Karpas-422 (cell line): ENCODE data around the gene EMC10. TPM values are rescaled to one million over a fixed set of nuclear protein-coding genes. Genes with fewer than 3 reads are reported as not detected.

Source experiments
- DNase-seq: peaks from one replicate; pipeline ENCODE4 v3.0.0-alpha.2; 2015
- H2AFZ ChIP-seq: fragments of 200-600 bp; sonication (generic); 2 replicates; pipeline ENCODE4 v1.6.1; 2014; ENCODE audit warnings: antibody characterized with exemption, low read length, mixed read lengths
- H3K27ac ChIP-seq: fragments of 200-600 bp; sonication (generic); 2 replicates; pipeline ENCODE4 v1.5.1; 2014; ENCODE audit warnings: mild to moderate bottlenecking, low read length, moderate library complexity
- H3K27me3 ChIP-seq: fragments of 200-600 bp; sonication (generic); 2 replicates; pipeline ENCODE4 v1.6.1; 2014; ENCODE audit warnings: low read length, mixed read lengths
- H3K36me3 ChIP-seq: fragments of 200-600 bp; sonication (generic); 2 replicates; pipeline ENCODE4 v1.6.1; 2014; ENCODE audit warnings: low read length, mixed read lengths; ENCODE audit not compliant: insufficient read depth
- H3K4me1 ChIP-seq: fragments of 200-600 bp; sonication (generic); 2 replicates; pipeline ENCODE4 v1.6.1; 2014; ENCODE audit warnings: mild to moderate bottlenecking, low read length, mixed read lengths
- H3K4me2 ChIP-seq: fragments of 200-600 bp; sonication (generic); 2 replicates; pipeline ENCODE4 v1.6.1; 2014; ENCODE audit warnings: low read length, low read depth, mild to moderate bottlenecking; ENCODE audit not compliant: poor library complexity, severe bottlenecking
- H3K4me3 ChIP-seq: fragments of 200-600 bp; sonication (generic); 2 replicates; pipeline ENCODE4 v1.5.1; 2014; ENCODE audit warnings: mild to moderate bottlenecking, antibody characterized with exemption, low read length, mixed read lengths
- H3K79me2 ChIP-seq: fragments of 200-600 bp; sonication (generic); 2 replicates; pipeline ENCODE4 v1.6.1; 2014; ENCODE audit warnings: mild to moderate bottlenecking, low read length, mixed read lengths
- H3K9ac ChIP-seq: fragments of 200-600 bp; sonication (generic); 2 replicates; pipeline ENCODE4 v1.6.0; 2014; ENCODE audit warnings: low read length
- H3K9me2 ChIP-seq: fragments of 200-600 bp; sonication (generic), shearing (Covaris generic); replicated peaks from 2 replicates; pipeline ENCODE4 v1.6.0; 2014; ENCODE audit warnings: mild to moderate bottlenecking, low read length, moderate library complexity; ENCODE audit not compliant: insufficient read depth
- H3K9me3 ChIP-seq: fragments of 300-700, 200-600 bp; sonication (generic); 2 replicates; pipeline ENCODE4 v1.6.1; 2014; ENCODE audit warnings: low read length, mixed read lengths
- H4K20me1 ChIP-seq: fragments of 200-600 bp; sonication (generic); 2 replicates; pipeline ENCODE4 v1.6.1; 2014; ENCODE audit warnings: mild to moderate bottlenecking, antibody characterized with exemption, low read length, low read depth; ENCODE audit not compliant: insufficient read depth
- total RNA-seq: library from RNA; depleted of rRNA; stranded (reverse); fragments of >200 nt; shearing (Covaris generic); gene quantifications from 2 replicates; pipeline ENCODE4 v1.2.3, GENCODE V29; 2014; ENCODE audit warnings: low replicate concordance; rRNA removed

EMC10 gene
- 63.7 and 93.4 TPM in 2 replicates for total RNA-seq

DNA sequence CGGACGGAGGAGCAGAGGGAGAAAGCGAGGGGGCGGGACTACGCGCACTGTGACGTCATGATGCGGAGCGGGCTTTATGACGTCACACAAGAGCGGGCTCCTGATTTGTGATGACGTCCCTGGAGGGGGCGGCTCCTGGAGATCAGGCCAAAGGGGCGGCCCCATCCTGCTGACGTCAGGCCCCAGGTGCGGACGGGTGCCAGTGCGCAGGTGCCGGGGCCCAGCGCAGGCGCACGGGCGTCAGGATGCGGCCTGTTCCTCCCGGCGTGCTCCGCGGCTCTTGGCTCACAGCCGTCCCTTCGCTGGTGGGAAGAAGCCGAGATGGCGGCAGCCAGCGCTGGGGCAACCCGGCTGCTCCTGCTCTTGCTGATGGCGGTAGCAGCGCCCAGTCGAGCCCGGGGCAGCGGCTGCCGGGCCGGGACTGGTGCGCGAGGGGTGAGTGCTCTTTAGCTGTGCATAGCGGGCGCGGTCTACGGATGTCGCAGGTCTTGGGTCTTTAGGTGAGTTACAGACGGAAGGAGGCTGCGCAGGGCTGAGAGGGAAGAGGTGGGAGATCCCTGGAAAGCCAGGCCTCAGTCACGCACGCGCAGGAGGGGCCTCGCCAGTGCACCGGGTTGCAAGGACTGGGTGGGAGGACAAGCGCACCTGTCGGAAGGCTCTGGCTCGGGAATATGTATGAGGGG, at the start of gene EMC10, which contains the start of gene GARIN5A:
EMC10 (plus strand) TSS at position 284 of the 683 bp plus-strand sequence; CDS start at position 322, 38 bp downstream.
GARIN5A (minus strand) TSS at position 625 of the 683 bp plus-strand sequence; CDS start at position 165, 460 bp downstream.
- Histone ChIP-seq H3K27ac (peak within 1 kb of the TSS; percentile 84), H2AFZ (peak within 1 kb of the TSS; percentile 82; the same call in 1 of the 2 replicates)

DNA sequence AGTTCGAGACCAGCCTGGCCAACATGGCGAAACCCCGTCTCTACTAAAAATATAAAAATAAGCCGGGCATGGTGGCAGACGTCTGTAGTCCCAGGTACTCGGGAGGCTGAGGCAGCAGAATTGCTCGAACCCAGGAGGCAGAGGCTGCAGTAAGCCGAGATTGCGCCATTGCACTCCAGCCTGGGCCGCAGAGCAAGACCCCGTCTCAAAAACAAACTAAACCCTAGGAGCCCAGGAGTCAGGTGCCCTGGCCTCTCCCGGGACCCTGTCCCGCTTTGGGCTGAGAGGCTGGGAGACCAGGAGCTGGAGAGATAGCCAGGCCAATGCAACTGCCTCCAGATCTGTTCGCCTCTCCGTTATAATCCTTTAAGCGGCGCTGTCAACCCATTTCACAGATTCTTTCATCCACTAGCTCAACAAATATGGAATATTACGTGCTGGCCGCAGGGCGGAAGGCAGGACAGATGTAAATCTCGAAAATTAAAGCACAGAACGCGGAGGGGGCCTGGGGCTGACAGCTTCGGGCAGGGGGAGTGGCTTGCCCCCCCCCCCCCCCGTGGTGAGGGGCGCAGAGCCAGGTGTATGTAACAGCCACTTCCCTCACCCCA, 48.9 kb upstream of the EMC10 start:
- Histone ChIP-seq H3K36me3 (peaks cover 35% of the 10 kb centered on the region), H3K4me3 (no peak overlapping the region), H3K79me2 (no peaks in the 10 kb centered on the region), H3K27ac (no peak overlapping the region), H3K9me2 (no peaks in the 10 kb centered on the region), H3K9ac (no peak overlapping the region), H4K20me1 (peaks cover 12% of the 10 kb centered on the region; the same call in 1 of the 2 replicates), H3K27me3 (no peaks in the 10 kb centered on the region), H3K4me2 (no peak overlapping the region), H3K9me3 (no peaks in the 10 kb centered on the region), H3K4me1 (peaks cover 49% of the 10 kb centered on the region), H2AFZ (no peak overlapping the region)
- DNase-seq = peak; percentile 39

More for the DNA sequence above, at the start of gene EMC10, which contains the start of gene GARIN5A:
- Histone ChIP-seq H3K36me3 (peaks cover 38% of the 10 kb centered on the region), H3K9me2 (no peaks in the 10 kb centered on the region), H3K4me3 (peak within 1 kb of the TSS; percentile 98), H3K9ac (peak within 1 kb of the TSS; percentile 99), H3K9me3 (peaks cover 9% of the 10 kb centered on the region), H3K4me1 (peaks cover 8% of the 10 kb centered on the region), H3K79me2 (peaks cover 29% of the 10 kb centered on the region), H4K20me1 (no peaks in the 10 kb centered on the region), H3K27me3 (no peaks in the 10 kb centered on the region), H3K4me2 (peak within 1 kb of the TSS; percentile 94)
- DNase-seq = peak; percentile 100

DNA sequence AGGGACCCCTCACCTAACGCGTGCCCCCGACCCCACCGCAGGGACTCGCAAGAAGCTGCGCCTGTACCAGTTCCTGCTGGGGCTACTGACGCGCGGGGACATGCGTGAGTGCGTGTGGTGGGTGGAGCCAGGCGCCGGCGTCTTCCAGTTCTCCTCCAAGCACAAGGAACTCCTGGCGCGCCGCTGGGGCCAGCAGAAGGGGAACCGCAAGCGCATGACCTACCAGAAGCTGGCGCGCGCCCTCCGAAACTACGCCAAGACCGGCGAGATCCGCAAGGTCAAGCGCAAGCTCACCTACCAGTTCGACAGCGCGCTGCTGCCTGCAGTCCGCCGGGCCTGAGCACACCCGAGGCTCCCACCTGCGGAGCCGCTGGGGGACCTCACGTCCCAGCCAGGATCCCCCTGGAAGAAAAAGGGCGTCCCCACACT, 48.3 kb upstream of the EMC10 start:
- DNase-seq = no peak

DNA sequence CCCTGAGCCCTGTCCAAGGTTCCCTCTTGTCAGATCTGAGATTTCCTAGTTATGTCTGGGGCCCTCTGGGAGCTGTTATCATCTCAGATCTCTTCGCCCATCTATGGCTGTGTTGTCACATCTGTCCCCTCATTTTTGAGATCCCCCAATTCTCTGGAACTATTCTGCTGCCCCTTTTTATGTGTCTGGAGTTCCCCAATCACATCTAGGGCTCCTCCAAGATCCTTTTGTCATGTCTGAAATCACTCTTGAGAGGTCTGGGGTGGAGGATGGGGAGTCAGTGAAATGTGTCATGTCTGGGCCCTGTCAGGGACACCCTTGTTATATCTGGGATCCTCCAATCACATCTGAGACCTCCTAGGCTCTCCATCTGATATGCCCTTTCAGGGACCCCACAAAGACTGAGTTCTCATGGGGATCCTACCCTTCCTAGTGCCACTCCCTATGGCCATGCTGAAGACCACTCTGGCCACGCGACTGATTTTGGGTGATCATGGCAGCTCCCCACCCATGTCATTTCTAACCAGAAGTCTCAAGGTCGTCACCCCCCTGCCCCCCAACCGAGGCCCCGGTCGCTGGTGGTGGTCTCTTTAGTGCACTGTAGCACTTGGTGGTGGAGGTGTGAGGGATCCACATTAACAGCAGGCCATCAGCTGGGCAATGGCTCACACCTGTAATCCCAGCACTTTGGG, 47.4 kb upstream of the EMC10 start:
- peaks cover 54% of the 10 kb centered on the region for H3K4me1 ChIP-seq
- no peaks in the 10 kb centered on the region for H3K9me2 ChIP-seq
- peaks cover 21% of the 10 kb centered on the region for H3K36me3 ChIP-seq
- H3K4me2 ChIP-seq = no peak overlapping the region
- DNase-seq = peak; percentile 66
- H3K4me3 ChIP-seq = no peak overlapping the region
- peak overlapping the region; percentile 94 for H3K27ac ChIP-seq
- H3K27me3 ChIP-seq = no peaks in the 10 kb centered on the region
- H3K9me3 ChIP-seq = no peaks in the 10 kb centered on the region
- H4K20me1 ChIP-seq = peaks cover 4% of the 10 kb centered on the region; the same call in 1 of the 2 replicates
- H3K9ac ChIP-seq = no peak overlapping the region
- H3K79me2 ChIP-seq = no peaks in the 10 kb centered on the region
- H2AFZ ChIP-seq = no peak overlapping the region

More for the DNA sequence above, 48.3 kb upstream of the EMC10 start:
- Histone ChIP-seq H3K9me3 (no peaks in the 10 kb centered on the region), H3K36me3 (peaks cover 30% of the 10 kb centered on the region), H3K9me2 (no peaks in the 10 kb centered on the region), H2AFZ (no peak overlapping the region), H3K27ac (no peak overlapping the region), H4K20me1 (peaks cover 12% of the 10 kb centered on the region; the same call in 1 of the 2 replicates), H3K4me3 (no peak overlapping the region), H3K4me1 (peaks cover 49% of the 10 kb centered on the region), H3K27me3 (no peaks in the 10 kb centered on the region), H3K79me2 (no peaks in the 10 kb centered on the region), H3K4me2 (no peak overlapping the region), H3K9ac (no peak overlapping the region)

DNA sequence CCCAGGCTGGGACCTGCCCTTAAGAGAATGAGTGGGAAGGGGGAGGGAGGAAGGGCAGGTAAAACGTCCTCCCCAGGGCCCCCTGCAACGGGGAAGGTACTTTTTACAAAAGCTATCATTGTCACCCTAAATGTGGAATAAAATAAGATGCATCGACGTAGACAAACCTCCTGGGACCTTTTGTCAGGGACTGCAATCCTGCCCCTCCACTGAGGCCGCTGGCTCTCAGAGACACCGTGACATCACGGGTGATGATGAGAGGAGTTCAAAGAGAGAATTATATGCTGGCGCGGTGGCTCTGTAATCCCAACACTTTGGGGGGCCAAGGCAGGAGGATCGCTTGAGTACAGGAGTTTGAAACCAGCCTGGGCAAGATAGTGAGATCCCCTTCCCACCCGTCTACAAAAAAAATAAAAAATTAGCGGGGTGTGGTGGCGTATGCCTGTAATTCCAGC, 45.4 kb upstream of the EMC10 start:
- Histone ChIP-seq H3K9me3 (no peaks in the 10 kb centered on the region), H3K36me3 (peaks cover 17% of the 10 kb centered on the region; the same call in 1 of the 2 replicates), H3K27ac (peak overlapping the region; percentile 94), H2AFZ (no peak overlapping the region), H3K79me2 (no peaks in the 10 kb centered on the region), H3K4me1 (peaks cover 74% of the 10 kb centered on the region), H3K4me2 (peak overlapping the region; percentile 97), H3K4me3 (peak overlapping the region; percentile 70), H3K9me2 (no peaks in the 10 kb centered on the region), H3K9ac (peak overlapping the region; percentile 85), H3K27me3 (no peaks in the 10 kb centered on the region), H4K20me1 (no peaks in the 10 kb centered on the region; the same call in 1 of the 2 replicates)
- DNase-seq = peak; percentile 91

DNA sequence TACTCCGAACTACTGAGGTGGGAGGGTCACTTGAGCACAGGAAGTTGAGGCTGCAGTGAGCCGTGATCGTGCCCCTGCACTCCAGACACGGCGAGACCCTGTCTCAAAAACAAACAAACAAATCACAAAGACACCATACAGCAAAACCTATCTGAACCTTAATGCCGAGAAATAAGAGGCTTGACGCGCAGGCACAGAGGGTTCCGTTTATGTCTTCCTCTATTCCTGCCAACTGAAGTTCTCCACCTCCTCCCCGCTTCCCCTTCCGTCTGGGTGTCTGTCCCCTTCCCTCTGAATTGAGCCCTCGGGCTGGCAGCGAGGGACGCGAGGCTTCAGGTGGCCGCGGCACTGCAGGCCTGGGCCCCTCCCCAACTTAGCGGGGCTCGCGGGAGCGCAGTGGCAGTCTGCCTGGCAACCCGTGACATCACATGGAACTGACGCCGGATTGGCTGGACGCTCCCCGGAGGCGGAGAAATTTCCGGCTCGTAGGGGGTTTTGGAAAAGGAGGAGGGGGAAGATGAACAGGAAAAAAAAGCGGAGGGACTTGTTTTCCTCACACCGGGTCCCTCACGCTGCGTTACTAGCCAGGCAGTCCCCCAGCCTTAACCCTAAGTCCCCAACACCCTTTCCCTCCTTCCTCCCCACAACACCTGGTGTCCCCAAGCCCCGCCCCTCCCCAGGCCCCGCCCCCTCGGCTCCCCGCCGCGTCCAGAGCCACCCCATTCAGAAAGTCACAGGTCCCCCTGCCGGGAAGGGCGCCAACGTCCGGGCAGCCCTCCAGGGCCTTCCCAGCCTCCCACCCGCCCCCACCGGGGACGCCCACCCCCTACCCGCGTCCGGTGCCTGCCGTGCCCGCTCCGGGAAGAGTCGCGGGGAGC, 44.7 kb upstream of the EMC10 start:
- Histone ChIP-seq H3K79me2 (no peaks in the 10 kb centered on the region), H3K4me1 (peaks cover 74% of the 10 kb centered on the region), H4K20me1 (no peaks in the 10 kb centered on the region; the same call in 1 of the 2 replicates), H3K9ac (peak overlapping the region; percentile 85), H3K36me3 (peaks cover 17% of the 10 kb centered on the region; the same call in 1 of the 2 replicates), H3K9me3 (no peaks in the 10 kb centered on the region), H3K27ac (peak overlapping the region; percentile 94), H3K4me3 (peak overlapping the region; percentile 70), H3K27me3 (no peaks in the 10 kb centered on the region), H2AFZ (peak overlapping the region; percentile 17; the same call in 1 of the 2 replicates), H3K9me2 (no peaks in the 10 kb centered on the region), H3K4me2 (peak overlapping the region; percentile 97)
- DNase-seq = peak; percentile 96

DNA sequence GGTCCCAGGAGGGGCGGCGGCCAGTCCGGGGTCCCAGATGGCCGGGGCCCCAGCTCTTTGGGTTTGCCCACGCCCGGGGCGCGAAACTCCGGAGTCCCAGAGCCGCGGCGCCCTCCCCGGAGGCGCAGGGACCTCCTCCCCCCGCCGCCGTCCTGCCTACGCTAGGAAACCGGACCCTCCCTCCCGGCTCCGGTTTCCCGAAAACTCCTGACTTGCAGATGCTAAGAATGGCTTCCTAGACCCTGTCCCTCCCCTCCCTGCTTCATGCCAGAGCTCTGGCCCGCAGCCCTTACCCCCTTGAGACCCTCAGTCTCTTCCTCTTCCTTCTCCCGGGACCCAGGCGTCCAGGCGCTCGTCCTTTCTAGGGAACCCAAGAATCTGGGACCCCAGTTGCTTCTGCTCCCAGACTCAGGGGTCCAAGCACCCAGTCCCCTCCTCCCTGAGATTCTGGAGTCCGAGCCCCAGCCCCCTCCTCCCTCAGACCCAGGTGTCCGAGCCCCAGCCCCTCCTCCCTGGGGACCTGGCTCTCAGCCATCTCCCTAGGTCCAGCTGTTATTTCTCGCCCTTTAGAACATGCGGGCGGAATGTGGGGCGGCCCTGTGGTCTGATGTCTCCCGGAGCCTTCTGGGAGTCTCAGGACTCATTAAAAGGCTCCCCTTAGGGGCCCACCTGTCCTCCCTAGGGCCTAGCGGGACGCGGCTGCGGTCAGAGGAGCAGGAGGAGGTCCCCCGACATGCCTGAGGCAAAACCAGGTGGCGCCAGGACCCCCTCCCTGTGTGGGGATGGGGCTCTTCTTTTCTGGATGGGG, 43.9 kb upstream of the EMC10 start, which contains the start of gene MYBPC2:
MYBPC2 (plus strand) TSS at position 672 of the 808 bp plus-strand sequence; CDS start at position 734, 62 bp downstream.
- Histone ChIP-seq H3K4me2 (peak within 1 kb of the TSS; percentile 97), H3K27ac (peak within 1 kb of the TSS; percentile 94), H2AFZ (no peak within 1 kb of the TSS), H3K9me2 (no peaks in the 10 kb centered on the region), H3K79me2 (no peaks in the 10 kb centered on the region), H3K27me3 (no peaks in the 10 kb centered on the region), H3K36me3 (peaks cover 11% of the 10 kb centered on the region; the same call in 1 of the 2 replicates), H4K20me1 (no peaks in the 10 kb centered on the region; the same call in 1 of the 2 replicates), H3K4me1 (peaks cover 74% of the 10 kb centered on the region), H3K9me3 (no peaks in the 10 kb centered on the region), H3K9ac (peak within 1 kb of the TSS; percentile 85), H3K4me3 (peak within 1 kb of the TSS; percentile 70)
- DNase-seq = peak; percentile 94
